HG03103 (cell line): Measurements from ENCODE around the gene MNX1.

ENCODE experiments used
- ATAC-seq: cut with Tn5 transposase; IDR thresholded peaks from one replicate; pipeline ENCODE4 v1.9.1; 2021; ENCODE audit warnings: low read depth; ENCODE audit not compliant: unreplicated experiment

MNX1 gene

DNA sequence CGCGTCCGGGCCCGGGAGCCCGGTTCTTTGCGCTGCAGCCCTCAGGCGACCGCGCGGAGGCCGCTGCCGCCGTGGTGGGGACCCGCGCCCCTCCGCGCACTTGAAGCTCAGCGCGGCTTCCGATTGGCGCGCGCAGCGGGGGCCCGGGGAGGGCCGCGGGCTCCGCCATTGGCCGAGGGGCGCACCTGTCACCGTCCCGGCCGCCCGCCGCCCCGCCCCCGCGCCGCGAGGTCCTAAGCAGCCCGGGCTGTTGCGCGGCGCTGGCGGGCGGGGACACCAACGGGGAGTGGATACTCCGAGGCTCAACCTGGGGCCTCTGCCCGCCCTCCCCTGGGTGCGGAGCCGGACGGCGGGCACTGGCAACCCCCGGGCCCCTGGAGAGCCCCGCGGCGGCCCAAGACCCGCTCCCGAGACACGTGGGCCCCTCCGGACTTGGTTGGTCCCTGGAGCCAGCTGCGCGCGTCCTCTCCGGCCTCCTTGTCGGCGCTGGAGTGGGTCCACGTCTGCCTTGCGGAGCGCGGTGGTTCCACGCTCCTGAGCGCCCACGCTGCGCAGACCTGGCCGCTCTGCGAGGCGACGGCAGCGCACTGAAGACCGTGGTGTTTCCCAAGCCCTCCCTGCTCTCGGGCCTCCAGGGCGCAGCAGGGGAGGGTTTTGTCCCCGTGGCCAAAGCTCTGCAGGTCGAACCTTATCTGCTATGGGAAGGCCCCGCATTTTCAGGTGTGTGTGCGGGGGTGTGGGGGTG lies at the start of gene MNX1:
MNX1 (minus strand) TSS at position 76 of the 745 bp plus-strand sequence. CDS start 313 bp downstream, outside the sequence.
- peak; percentile 73 for ATAC-seq

DNA sequence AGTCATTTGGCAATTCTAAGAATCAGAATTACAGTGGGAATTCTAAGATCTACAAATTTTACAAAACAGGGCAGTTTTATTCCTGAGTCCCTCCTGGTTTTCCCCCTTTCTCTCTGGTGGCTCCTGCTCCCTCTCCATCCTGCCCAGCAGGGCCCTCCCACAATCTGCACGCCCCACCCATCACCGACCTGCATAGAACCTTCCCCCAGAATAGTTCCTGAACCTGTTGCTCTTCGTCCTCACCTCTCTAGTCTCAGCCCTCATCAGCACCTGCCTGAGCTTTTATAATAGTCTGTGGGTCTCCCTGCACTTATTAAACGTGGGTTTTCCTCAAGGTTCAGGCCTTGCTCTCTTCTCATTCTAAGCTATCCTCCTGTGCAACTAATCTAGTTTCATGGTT lies 49.1 kb upstream of the MNX1 start:
- ATAC-seq, result no peak

DNA sequence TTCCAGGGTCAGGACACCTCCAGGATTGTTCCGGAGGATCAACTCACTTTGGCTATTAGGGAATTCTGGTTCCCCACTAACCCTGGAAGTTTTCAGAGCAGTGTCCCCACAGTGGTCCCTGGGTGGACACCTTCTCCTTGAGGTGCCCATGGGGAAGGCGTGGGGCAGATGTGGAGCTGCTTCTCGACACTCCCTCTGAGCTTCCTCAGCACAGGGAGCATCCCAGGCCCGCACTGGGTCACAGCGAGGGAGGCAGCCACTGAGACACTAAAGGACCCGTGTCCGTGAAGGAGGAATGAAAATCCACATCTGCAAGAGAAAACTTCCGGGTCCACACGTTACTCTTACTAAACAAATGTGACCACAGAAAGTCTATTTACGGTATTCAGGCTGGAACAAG lies 48.2 kb upstream of the MNX1 start:
- ATAC-seq, result no peak

DNA sequence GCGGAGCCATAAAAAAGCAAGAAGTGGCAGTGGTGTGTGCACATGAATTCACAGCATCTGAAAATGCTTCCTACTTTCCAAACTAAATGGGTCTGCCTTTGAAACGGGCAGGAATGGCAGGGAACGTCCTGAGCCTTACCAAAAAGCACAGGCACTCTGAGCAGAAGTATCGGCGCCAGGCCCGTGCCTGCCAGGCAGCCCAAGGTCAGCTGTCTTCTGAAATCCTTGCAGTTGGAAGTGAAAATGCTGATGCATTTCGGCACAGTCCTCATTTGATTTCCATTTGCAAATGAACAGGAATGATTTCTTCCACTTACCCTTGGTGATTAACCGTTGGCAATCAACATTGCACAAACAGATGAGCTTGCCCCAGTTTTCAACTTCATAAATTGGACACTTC lies 47.6 kb upstream of the MNX1 start:
- no peak for ATAC-seq

DNA sequence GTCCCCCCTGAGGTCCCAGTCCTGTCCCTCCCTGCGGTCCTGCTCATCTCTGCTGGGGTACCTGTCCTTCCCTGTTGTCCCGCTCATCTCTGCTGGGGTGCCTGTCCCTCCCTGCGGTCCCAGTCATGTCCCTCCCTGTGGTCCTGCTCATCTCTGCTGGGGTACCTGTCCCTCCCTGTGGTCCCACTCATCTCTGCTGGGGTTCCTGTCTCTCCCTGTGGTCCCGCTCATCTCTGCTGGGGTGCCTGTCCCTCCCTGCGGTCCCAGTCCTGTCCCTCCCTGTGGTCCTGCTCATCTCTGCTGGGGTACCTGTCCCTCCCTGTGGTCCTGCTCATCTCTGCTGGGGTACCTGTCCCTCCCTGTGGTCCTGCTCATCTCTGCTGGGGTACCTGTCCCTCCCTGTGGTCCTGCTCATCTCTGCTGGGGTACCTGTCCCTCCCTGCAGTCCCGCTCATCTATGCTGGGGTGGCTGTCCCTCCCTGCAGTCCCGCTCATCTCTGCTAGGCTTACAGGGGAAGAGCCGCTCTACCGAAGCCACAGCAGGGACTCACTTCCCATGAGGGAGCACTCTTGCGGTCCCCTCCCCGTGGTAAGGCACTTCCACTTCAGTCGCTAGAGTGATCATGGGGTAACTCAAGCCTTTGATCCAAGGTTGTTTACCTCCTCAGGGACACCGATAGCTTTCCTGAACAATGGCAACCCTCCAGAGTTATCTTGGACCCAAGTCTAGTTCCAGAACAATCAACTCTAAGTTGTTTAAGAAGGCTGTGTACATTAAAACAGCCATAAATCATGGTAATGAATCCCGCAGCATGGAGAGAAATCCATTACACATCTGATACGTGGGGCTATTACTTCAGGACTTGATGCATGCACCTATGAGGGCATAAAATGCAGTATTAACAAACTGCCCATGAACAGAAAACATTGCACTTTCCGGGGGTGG lies 46.8 kb upstream of the MNX1 start:
- no peak for ATAC-seq

DNA sequence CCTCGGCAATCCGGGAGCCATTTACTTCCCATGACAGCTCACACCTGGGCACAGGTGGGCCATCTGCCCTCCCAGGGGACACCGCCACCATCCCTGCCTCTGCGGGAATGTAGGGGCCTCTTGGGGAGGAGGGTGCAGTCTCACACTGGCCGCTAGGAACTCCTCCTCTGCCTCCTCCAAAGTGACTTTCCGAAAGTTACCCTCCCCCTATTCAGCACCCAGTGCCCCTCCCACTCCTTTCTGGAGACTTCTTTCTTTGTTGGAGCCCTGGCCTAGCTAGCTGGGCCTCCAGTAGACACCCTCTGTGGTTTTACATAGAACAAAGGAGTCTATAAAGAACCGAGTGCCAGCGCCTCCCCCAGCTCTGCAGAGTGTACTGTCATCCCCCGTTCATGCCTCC lies 45.8 kb upstream of the MNX1 start:
- no peak for ATAC-seq

DNA sequence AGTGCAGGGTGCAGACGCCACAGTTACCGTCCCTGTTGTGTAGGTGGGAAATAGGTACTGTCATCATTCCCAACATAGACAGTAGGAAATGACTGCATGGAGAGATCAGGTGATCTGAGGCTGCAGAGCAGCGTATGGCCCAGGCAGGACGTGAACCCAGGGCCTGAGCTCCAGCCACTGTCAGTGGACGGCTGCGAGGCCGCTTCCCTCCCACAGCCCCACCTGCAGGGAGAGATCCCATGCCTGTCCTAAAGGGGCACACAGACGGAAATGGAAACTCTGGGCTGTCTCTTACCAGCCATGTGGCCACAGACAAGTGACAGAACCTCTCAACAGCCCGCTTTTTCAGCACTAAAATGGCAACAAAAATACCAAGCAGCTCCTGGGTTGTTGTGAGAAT lies 44.5 kb upstream of the MNX1 start:
- ATAC-seq, result no peak

DNA sequence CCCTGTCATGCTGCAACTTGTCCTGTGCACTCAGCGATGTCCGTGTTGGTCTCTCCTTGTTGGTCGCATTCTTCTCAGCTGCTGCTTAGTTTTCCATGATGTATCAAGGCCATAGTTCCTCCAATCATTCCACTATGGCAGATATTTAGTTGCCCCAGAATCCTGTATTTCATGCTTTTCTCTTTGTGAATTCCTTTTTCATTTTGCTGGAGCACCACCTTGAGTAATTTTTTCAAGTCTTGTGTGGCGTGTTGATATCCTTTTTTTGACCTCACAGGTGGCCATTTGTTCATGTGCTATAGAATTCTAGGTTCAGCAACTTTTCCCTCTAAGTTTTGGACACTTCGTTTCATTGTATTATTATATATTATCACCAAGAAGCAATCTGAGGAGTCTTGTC lies 42.7 kb upstream of the MNX1 start:
- no peak for ATAC-seq

DNA sequence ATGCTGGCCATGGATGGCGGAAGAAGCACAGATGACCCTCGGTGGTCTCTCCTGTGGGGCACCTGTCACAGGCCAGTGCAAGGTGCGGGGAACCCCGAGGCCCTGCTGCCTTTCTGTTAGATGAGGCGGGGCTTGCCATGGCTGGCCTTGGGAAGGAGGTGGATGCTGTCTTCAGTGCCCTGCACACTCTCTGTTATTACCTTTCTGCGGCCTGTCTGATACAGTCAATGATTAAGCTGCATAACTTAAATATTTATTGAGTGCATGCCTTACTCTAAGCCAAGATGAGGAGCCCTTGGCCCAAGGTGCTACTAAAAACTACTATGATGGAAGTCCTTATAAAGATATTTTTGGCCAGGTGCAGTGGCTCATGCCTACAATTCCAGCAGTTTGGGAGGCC lies 36.7 kb upstream of the MNX1 start:
- ATAC-seq, result no peak

DNA sequence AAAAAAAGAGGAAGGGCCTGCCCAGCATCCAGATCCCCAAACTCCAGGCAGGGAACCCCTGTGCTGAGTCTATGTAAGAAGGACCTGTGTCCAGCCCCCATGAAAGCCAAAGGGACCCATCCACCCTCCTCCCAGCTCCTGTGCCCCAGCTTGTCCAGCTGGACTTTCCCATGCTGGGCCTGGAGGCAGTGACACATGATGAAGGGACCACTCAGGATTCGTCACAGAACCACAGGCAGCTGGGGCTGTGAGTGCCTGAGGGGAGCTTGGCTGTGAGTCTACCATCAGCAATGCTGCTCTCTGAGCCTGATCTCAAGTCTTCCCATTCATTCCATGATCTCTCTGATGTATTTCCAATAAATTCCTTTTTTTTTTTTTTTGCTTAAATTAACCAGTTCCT lies 36.2 kb upstream of the MNX1 start:
- ATAC-seq, result no peak

DNA sequence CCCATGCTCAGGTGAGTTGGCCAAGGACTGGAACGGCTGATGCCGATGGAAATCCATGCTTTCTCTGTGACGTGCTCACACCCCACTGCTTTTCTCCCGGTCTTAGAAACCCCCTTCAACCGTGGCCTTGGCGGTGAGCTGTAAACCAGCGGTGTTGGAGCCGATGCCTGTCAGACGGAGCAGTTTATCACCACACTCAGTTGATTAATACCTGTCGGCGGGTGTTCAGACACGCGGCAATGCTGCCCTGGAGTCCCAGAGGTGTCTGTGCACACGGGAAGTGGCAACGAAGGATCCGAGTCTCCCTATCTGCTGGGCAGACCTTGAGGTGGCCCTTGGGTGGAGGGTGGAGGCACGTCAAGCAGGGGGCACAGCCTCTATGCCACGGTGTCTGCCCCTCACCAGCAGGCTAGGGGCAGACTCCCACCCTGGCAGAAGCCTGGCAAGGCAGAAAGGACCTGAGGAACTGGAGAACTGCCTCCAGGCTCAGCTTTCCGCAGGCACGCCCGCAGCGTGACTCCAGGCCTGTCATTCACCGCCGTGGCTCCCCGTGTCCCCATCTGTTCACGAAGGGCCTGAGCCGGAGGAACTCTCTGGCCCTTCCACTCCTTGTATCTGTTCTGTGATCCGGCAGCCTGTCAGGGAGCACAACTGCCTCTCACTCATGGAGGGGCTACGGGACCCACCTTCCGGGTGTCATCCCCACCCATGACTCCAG lies 34.6 kb upstream of the MNX1 start:
- no peak for ATAC-seq

DNA sequence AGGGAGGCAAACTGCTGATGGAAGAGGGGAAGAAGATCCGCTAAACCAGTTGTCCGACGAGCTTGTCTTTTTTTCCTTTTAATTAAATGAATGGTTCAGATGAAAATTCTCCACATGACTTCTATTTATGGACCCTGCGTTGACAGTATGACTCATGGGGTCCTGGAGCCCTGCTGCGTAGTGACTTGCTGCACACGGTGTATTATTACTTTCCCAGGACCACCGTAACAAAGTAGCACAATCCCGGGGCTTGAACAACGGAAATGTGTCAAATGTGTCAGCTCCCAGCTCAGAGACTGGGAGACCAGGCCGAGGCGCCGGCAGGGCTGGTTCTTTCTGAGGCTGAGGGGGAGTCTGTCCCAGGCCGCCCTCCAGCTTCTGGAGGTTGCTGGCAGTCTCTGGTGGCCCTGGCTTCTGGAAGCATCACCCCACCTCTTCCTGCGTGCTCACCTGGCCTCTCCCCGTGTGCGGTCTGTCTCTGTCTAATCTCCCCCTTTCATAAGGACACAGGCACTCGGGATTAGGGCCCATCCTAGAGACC lies 33.8 kb upstream of the MNX1 start:
- no peak for ATAC-seq

DNA sequence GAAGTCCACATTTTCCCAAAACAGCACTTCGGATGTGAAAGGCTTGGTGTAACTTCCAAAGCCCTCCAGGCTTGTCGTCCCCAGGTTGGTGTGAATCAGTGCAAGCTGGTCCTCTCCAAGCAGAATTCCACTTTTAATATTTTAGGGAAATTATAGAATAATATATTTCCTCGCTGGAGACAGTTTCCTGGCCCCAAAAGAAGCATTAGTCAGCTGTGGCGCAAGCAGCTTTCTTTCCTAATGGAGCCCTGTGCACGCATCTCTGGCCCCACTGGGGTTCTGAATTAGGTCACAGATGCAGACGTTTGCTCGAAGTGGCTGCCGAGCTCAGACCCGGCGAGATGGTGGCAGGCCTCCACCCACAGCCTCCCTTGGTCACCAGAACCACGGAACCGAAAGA lies 33.3 kb upstream of the MNX1 start:
- ATAC-seq, result no peak

DNA sequence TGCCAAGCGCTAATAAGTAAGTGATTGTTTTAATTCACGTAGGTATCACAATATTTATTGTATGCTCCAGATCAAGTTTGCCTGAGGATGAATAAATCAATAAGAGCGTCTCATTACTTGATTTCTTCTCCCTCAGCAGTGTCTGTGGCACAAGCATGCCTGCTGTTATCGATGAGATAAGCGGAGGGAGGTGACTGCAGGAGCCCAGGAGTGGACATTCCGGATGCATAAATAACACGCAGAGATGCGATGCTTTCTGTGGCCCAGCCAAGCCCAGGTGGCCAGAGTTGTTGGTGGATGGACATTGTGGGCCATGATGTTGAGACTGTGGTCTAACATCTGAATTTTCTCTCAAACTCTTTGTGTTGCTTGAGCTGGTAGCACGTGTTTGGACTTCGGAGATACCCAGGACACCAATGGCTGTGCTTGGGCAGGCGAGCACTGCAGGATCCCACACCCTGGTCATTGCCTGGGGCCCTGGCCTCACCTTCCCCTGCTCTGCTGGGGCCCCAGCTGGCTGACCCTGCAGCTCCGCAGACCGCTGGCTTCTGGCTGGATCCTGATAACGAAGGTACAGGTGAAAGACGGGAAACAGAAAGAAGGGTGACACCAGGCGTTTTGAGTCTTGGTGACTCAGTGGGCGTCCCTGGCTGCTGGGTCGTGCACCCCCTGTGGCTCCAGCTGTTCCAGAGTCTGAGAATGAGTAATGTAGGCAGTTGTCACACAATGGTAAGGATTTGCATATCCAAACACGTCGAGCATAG lies 31.2 kb upstream of the MNX1 start:
- ATAC-seq, result no peak

DNA sequence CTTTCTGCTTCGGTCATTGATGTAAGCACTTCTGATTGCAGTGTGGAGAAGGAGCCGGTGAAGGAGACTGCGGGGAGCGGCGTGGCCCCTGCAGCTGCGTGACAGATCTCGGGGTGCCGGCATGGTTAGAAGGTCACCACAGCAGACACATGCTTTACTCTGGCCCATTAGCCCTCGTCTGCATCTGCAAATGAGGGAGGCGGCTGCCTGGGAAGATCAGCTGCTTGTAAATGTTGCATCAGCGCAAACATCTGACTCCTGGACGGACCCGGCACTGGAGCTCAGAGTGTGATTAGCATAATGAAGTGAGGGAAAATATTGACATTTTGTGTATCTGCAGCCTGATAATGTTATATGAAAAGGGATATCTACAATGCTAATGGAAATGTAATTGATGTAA lies 30.5 kb upstream of the MNX1 start:
- no peak for ATAC-seq

DNA sequence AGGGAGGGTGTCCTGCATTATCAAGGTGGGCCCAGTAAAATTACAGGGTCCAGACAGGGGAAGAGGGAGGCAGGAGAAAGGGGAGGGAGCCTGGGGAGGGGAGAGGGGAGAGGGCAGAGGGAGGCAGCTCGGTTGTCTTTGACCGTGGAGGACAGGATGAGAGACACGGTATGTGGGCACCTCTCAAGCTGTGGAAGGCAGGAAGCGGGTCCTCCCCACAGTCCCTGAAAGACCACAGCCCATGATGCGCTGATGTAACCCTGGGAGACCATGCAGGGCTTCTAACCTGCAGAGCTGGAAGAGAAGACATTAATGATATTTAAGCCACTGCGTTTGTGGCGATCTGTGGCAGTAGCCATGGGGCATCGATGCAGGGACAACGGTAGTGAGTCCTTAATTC lies 27.2 kb upstream of the MNX1 start:
- ATAC-seq, result no peak

DNA sequence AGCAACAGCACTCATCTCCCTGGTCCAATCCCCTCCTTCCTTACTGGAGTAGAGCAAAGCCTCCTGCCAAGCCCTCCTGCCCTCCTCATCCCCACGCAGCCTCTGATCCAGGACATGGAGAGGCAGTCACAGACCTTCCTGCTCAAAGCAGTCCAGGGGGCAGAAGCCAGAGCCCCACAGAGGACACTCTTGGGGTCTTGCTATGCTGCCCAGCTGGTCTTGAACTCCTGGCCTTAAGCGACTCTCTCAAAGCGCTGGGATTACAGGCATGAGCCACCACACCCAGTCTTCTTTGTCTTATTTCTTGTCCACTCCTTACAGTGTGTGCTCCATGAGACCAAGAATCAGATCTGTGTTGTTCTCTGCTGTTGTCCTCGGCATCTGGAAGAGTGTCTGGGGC lies 26.6 kb upstream of the MNX1 start:
- no peak for ATAC-seq

DNA sequence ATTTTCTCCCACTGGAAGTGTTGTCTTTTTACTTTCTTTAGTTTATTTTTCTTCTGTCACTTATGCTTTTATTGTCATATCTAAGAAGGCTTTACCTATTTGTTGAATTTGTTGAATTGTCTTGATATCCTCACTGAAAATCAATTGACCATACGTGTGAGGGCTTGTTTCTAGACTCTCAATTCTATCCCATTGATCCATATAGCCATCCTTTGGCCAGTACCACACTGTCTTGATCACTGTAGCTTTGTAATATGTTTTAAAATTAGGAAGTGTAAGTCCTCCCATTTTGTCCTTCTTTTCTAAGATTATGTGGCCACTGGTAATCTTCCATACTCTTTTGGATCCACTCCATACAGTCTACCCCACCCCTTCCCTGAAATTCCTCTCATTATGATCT lies 25.5 kb upstream of the MNX1 start:
- ATAC-seq, result no peak

DNA sequence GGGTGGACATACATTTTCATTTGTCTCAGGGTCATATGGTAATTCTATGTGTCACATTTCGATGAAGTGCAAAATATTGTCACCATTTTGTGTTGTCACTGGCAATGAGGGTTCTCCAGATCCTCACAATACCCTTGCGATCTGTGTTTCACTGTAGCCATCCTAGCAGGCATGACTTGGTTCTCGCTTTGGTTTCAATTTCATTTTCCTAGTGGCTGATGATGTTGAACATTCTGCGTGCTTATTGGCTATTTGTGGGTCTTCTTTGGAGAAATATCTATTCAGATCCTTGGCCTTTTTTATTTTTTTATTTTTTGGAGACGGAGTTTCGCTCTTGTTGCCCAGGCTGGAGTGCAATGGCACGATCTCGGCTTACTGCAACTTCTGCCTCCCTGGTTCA lies 24.8 kb upstream of the MNX1 start:
- ATAC-seq, result no peak
